Activated naive CD8-positive, alpha-beta T cell (primary cell): Measurements from ENCODE around the gene SLC4A9.
"Not testable (repeated sequence)": the region's sequence is repeated elsewhere in the genome, so short reads cannot be mapped to it uniquely, and the experiment has no call there.

Source experiments
- H3K27ac Mint-ChIP-seq: one replicate; pipeline ENCODE4 v1.8.0; 2021; ENCODE audit warnings: mixed read lengths
- H3K27me3 Mint-ChIP-seq: one replicate; pipeline ENCODE4 v1.8.0; 2021; ENCODE audit warnings: mixed read lengths
- H3K36me3 Mint-ChIP-seq: one replicate; pipeline ENCODE4 v1.8.0; 2021; ENCODE audit warnings: mixed read lengths
- H3K4me1 Mint-ChIP-seq: one replicate; pipeline ENCODE4 v1.8.0; 2021; ENCODE audit warnings: low read depth, mixed read lengths
- H3K4me3 Mint-ChIP-seq: one replicate; pipeline ENCODE4 v1.8.0; 2021; ENCODE audit warnings: mild to moderate bottlenecking, mixed read lengths
- H3K9me3 Mint-ChIP-seq: one replicate; pipeline ENCODE4 v1.8.0; 2021; ENCODE audit warnings: low read depth, mixed read lengths

The SLC4A9 gene

DNA sequence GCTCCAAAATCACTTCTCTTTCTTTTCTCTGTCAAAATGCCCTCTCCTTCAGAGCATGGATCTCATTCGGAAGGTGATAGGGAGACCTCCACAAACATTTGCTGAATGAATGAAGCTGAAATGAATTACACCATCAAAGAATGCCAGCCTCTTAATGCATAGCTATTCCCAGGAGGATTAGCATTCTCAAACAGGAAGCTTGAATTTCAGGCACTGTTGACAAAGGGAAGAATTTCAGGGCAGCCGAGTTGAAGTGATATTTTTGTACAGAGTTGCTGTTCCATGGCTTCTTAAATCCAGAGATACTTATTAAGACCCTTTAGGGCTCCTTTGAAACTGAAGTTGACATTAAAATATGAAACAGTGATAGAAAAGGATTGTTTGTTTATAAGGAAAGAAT, 32.4 kb upstream of the SLC4A9 start:
- Mint-ChIP-seq H3K36me3 (no peaks in the 10 kb centered on the region), H3K4me1 (peaks cover 2% of the 10 kb centered on the region), H3K9me3 (no peaks in the 10 kb centered on the region), H3K4me3 (no peak overlapping the region), H3K27ac (no peak overlapping the region), H3K27me3 (no peaks in the 10 kb centered on the region)

DNA sequence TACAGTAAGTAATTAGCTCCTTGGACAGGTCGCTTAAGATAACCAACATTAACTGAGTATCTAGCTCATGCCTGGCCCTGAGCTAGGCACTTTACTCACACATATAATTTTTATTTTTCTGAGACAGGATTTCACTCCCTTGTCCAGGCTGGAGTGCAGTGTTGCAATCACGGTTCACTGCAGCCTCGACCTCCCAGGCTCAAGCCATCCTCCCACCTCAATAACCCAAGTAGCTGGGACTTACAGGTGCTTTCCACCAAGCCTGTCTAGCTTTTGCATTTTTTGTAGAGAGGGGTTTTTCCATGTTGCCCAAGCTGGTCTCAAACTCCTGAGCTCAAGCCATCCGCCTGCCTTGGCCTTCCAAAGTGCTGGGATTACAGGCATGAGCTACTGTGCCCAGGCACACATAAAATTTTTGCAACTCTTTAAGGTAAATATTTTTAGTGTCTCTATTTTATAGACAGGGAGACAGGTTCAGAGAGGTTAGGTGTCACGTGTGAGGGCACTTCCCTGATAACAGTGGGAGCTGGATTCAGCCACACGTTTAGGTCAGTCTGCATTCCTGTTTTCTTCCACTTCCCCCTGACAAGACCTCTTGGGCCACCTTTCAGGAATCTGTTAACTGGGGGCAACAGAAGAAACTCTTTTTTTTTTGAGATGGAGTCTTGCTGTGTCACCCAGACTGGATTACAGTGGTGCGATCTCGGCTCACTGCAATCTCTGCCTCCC, 31.8 kb upstream of the SLC4A9 start:
- Mint-ChIP-seq H3K27ac (no peak overlapping the region), H3K27me3 (no peaks in the 10 kb centered on the region), H3K9me3 (no peaks in the 10 kb centered on the region), H3K4me1 (peaks cover 2% of the 10 kb centered on the region), H3K36me3 (no peaks in the 10 kb centered on the region), H3K4me3 (no peak overlapping the region)

- Mint-ChIP-seq H3K36me3 (no peaks in the 10 kb centered on the region), H3K4me3 (no peak overlapping the region), H3K9me3 (no peaks in the 10 kb centered on the region), H3K27me3 (no peaks in the 10 kb centered on the region), H3K4me1 (peaks cover 2% of the 10 kb centered on the region), H3K27ac (no peak overlapping the region)
Observed at GRCh38 chr5:140329739-140330481, 30.1 kb upstream of the SLC4A9 start.

DNA sequence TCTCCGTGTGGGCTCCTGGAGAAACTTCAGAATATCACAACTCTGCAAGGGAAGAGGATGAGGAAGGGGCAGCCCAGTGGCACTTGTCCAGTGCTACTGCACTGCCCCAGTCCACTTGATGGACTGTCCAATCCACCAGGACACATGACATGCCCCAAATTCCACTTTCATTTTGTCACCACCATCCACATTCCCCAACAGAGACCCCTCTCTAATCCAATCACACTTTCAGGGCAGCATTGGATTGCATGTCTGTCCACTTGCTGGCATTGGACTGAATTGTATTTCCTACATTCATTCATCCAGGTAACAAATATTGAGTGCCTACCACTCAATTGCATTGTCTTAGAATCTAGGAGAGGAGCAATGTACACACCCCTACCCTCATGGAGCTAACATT, 28.4 kb upstream of the SLC4A9 start:
- Mint-ChIP-seq H3K4me3 (no peak overlapping the region), H3K36me3 (no peaks in the 10 kb centered on the region), H3K9me3 (no peaks in the 10 kb centered on the region), H3K27ac (no peak overlapping the region), H3K27me3 (no peaks in the 10 kb centered on the region), H3K4me1 (no peaks in the 10 kb centered on the region)

DNA sequence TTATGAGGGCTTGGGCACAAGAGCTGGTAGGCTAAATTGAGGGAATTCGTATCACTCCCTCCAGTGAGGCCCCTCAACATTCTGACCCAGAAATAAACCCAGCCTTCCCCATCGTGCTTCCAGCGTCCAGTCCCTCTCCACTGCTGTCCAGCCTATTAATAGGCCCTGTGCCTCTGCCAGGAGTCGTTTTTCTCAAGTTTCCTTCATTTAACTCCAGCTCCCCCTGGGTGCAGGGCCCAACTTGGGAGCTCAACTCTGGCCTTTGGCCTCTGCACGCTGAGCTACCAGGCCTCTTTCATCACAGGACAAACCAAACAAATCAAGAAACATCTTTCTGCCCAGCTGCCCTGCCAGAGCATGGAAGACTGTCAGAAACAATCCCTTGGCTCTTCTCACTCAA, 23.6 kb upstream of the SLC4A9 start:
- no peaks in the 10 kb centered on the region for H3K27me3 Mint-ChIP-seq
- no peak overlapping the region for H3K4me3 Mint-ChIP-seq
- no peaks in the 10 kb centered on the region for H3K36me3 Mint-ChIP-seq
- peaks cover 6% of the 10 kb centered on the region for H3K4me1 Mint-ChIP-seq
- H3K27ac Mint-ChIP-seq: no peak overlapping the region
- H3K9me3 Mint-ChIP-seq: no peaks in the 10 kb centered on the region

GRCh38 chr5:140337880-140338279, 22.1 kb upstream of the SLC4A9 start:
- H3K36me3 Mint-ChIP-seq: no peaks in the 10 kb centered on the region
- peaks cover 17% of the 10 kb centered on the region for H3K4me1 Mint-ChIP-seq
- no peaks in the 10 kb centered on the region for H3K9me3 Mint-ChIP-seq
- H3K27me3 Mint-ChIP-seq: no peaks in the 10 kb centered on the region
- H3K4me3 Mint-ChIP-seq: no peak overlapping the region
- H3K27ac Mint-ChIP-seq: no peak overlapping the region

DNA sequence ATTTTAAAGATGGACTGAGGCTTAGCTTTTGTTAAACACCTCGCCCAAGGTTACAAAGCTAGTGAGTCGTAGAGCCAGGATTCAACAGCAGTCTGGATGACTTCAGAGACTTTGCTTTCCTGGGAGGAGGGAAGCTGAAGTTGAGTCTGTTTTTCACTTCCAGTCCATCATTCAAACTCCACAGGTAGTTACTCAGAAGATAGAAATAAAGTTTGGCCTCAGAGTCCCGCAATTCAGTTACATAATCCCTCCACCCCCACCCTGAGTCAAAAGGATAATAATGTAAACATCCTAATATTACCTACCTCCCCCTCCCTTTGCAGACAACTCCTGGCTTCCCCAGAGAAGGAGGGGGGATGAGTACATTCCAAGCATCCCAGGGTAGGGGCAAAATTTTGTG, 21.7 kb upstream of the SLC4A9 start:
- Mint-ChIP-seq H3K9me3 (no peaks in the 10 kb centered on the region), H3K4me3 (no peak overlapping the region), H3K36me3 (no peaks in the 10 kb centered on the region), H3K27ac (no peak overlapping the region), H3K27me3 (no peaks in the 10 kb centered on the region), H3K4me1 (peaks cover 22% of the 10 kb centered on the region)

DNA sequence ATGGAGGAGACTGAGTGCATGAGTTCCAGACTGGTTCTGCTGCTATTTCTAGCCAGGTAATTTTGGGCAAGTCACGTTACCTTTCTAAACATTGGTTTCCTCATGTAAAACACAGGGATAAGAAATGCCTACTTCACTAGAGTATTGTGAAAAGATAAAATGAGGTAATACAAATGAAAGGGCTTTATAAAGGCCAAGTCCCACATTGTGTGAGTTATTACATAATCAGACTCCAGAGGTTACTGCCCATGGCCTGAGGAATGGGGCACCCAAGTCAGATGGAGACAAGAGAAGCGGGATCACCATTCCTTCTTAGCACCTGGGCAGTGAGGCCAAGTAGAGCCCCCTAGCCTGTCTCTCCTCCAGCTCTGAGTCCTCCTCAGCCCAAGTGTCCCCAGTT, 21.1 kb upstream of the SLC4A9 start:
- Mint-ChIP-seq H3K9me3 (no peaks in the 10 kb centered on the region), H3K27me3 (no peaks in the 10 kb centered on the region), H3K36me3 (no peaks in the 10 kb centered on the region), H3K4me3 (no peak overlapping the region), H3K4me1 (peaks cover 25% of the 10 kb centered on the region), H3K27ac (no peak overlapping the region)

DNA sequence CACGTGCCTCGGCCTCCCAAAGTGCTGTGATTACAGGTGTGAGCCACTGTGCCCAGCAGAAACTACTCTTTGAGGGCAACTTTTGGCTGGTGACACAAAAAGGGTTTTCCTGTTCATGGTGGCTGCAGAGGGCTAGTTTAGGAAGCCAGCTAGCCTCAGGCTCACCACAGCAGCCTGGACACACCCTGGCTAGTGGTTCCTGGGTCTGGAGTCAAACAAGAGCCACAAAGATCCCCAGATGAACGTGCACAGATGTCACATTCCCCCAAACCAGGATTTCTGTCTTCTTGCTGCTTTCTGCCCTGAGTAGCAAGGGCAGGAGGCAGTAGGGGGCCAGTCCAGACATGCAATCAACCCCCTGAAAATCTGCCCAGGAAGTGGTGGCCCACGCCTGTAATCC, 20.4 kb upstream of the SLC4A9 start:
- Mint-ChIP-seq H3K36me3 (no peaks in the 10 kb centered on the region), H3K9me3 (no peaks in the 10 kb centered on the region), H3K4me3 (no peak overlapping the region), H3K4me1 (peaks cover 30% of the 10 kb centered on the region), H3K27me3 (no peaks in the 10 kb centered on the region), H3K27ac (no peak overlapping the region)

DNA sequence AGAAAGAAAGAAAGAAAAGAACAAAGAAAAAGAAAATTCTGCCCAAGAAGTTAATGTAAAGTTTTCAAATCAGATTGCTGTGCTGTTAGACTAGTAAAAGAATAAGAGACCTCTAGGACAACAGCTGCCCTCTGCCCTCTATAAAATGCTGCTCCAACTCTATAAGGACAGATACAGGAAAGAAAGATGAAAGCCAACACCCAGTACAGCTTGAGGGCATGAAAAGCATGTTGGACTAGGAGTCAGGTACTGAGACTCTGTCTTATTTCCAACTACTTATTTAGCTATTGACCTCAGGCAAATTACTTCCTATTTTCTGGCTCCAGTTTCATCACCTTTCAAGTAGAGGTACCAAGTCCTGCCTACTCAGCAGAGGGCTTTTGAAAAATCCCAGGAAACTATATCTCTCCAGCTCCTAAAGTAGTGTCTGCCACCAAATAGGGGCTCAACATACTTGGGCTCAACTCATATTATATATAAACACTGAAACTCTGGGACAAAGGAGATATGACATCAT, 19.3 kb upstream of the SLC4A9 start:
- Mint-ChIP-seq H3K4me3 (no peak overlapping the region), H3K27ac (no peak overlapping the region), H3K9me3 (no peaks in the 10 kb centered on the region), H3K4me1 (peaks cover 34% of the 10 kb centered on the region), H3K27me3 (no peaks in the 10 kb centered on the region), H3K36me3 (no peaks in the 10 kb centered on the region)

GRCh38 chr5:140341591-140341990, 18.4 kb upstream of the SLC4A9 start:
- Mint-ChIP-seq H3K27me3 (no peaks in the 10 kb centered on the region), H3K9me3 (no peaks in the 10 kb centered on the region), H3K4me3 (peak overlapping the region; percentile 60), H3K4me1 (peaks cover 34% of the 10 kb centered on the region), H3K36me3 (no peaks in the 10 kb centered on the region), H3K27ac (no peak overlapping the region)

DNA sequence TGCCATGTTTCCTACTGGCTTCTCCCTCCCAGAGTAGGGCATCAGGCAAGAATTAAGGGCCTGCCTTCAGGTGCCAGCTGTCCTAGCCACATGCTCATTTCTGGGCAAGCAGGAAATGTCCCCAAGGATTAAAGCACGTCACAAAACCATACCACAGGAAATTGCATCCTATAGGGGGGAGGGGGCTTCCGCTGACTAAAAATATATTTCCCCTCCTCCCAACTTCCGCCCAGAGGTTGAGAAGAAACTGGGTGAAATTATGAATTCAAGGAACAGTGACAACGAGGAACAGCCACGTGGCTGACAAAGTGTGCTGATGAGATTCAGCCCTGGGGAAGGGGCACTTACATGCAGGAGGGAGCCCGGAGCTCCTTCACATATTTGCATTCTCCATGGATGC, 17.7 kb upstream of the SLC4A9 start:
- H3K27ac Mint-ChIP-seq: peak overlapping the region; percentile 78
- H3K36me3 Mint-ChIP-seq: no peaks in the 10 kb centered on the region
- peaks cover 40% of the 10 kb centered on the region for H3K4me1 Mint-ChIP-seq
- H3K4me3 Mint-ChIP-seq: peak overlapping the region; percentile 60
- no peaks in the 10 kb centered on the region for H3K9me3 Mint-ChIP-seq
- H3K27me3 Mint-ChIP-seq: peaks cover 2% of the 10 kb centered on the region

GRCh38 chr5:140342896-140343295, 17.1 kb upstream of the SLC4A9 start:
- H3K4me1 Mint-ChIP-seq: peaks cover 42% of the 10 kb centered on the region
- H3K9me3 Mint-ChIP-seq: no peaks in the 10 kb centered on the region
- H3K4me3 Mint-ChIP-seq: peak overlapping the region; percentile 14
- peak overlapping the region; percentile 78 for H3K27ac Mint-ChIP-seq
- H3K36me3 Mint-ChIP-seq: no peaks in the 10 kb centered on the region
- peaks cover 2% of the 10 kb centered on the region for H3K27me3 Mint-ChIP-seq

DNA sequence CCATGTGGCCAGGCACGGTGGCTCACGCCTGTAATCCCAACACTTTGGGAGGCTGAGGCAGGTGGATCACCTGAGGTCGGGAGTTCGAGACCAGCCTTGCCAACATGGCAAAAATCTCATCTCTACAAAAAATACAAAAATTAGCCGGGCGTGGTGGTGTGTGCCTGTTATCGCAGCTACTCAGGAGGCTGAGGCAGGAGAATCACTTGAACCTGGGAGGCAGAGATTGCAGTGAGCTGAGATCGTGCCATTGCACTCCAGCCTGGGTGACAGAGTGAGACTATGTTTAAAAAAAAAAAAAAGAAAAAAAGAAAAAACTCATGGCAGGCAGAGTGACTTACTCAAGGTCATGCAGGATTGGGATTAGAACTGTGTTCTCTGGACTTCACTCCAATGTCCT, 16.1 kb upstream of the SLC4A9 start:
- H3K4me1 Mint-ChIP-seq: peaks cover 42% of the 10 kb centered on the region
- not testable (repeated sequence) for H3K4me3 Mint-ChIP-seq, H3K9me3 Mint-ChIP-seq, H3K27ac Mint-ChIP-seq, H3K27me3 Mint-ChIP-seq, H3K36me3 Mint-ChIP-seq

GRCh38 chr5:140344683-140345423, 15.1 kb upstream of the SLC4A9 start:
- H3K4me1 Mint-ChIP-seq: peaks cover 42% of the 10 kb centered on the region
- H3K9me3 Mint-ChIP-seq: no peaks in the 10 kb centered on the region
- no peaks in the 10 kb centered on the region for H3K36me3 Mint-ChIP-seq
- H3K4me3 Mint-ChIP-seq: peak overlapping the region; percentile 83
- peaks cover 5% of the 10 kb centered on the region for H3K27me3 Mint-ChIP-seq
- no peak overlapping the region for H3K27ac Mint-ChIP-seq
